ENCODE results near the gene COL18A1. TPM values are rescaled to one million over a fixed set of nuclear protein-coding genes. Genes with fewer than 3 reads are reported as not detected.

Gene COL18A1
- total RNA-seq, 1 donor from 2014 or later, result 9.5 TPM

GRCh38 chr21:45549626-45550463, 144.9 kb downstream of the COL18A1 start:
- Mint-ChIP-seq H3K4me1 (ENCODE audit: low read depth, unreplicated experiment) (peaks cover 11% of the 10 kb centered on the region), H3K36me3 (ENCODE audit: unreplicated experiment) (no peaks in the 10 kb centered on the region), H3K9me3 (ENCODE audit: unreplicated experiment) (peaks cover 9% of the 10 kb centered on the region), H3K27me3 (ENCODE audit: unreplicated experiment) (peaks cover 12% of the 10 kb centered on the region), H3K4me3 (ENCODE audit: unreplicated experiment) (no peak overlapping the region), H3K27ac (ENCODE audit: unreplicated experiment) (no peak overlapping the region)
- DNase-seq, result no peak
- TF ChIP-seq CTCF (IDR thresholded peaks at IDR 0.05; ENCODE audit: partially characterized antibody, unreplicated experiment), result no peak

- Mint-ChIP-seq H3K27me3 (ENCODE audit: unreplicated experiment) (peaks cover 8% of the 10 kb centered on the region), H3K4me3 (ENCODE audit: unreplicated experiment) (no peak overlapping the region), H3K27ac (ENCODE audit: unreplicated experiment) (no peak overlapping the region), H3K9me3 (ENCODE audit: unreplicated experiment) (peaks cover 9% of the 10 kb centered on the region), H3K4me1 (ENCODE audit: low read depth, unreplicated experiment) (peaks cover 11% of the 10 kb centered on the region), H3K36me3 (ENCODE audit: unreplicated experiment) (no peaks in the 10 kb centered on the region)
- no peak for DNase-seq
- no peak for TF ChIP-seq CTCF (IDR thresholded peaks at IDR 0.05; ENCODE audit: partially characterized antibody, unreplicated experiment)
Measured at GRCh38 chr21:45550522-45551210, 145.7 kb downstream of the COL18A1 start.

GRCh38 chr21:45551316-45551715, 146.4 kb downstream of the COL18A1 start:
- no peak for DNase-seq
- peaks cover 11% of the 10 kb centered on the region for H3K4me1 Mint-ChIP-seq (ENCODE audit: low read depth, unreplicated experiment)
- no peak overlapping the region for H3K27ac Mint-ChIP-seq (ENCODE audit: unreplicated experiment)
- H3K9me3 Mint-ChIP-seq (ENCODE audit: unreplicated experiment), result peaks cover 10% of the 10 kb centered on the region
- H3K27me3 Mint-ChIP-seq (ENCODE audit: unreplicated experiment), result peaks cover 6% of the 10 kb centered on the region
- no peak for TF ChIP-seq CTCF (IDR thresholded peaks at IDR 0.05; ENCODE audit: partially characterized antibody, unreplicated experiment)
- H3K36me3 Mint-ChIP-seq (ENCODE audit: unreplicated experiment), result no peaks in the 10 kb centered on the region
- peak overlapping the region; percentile 52 for H3K4me3 Mint-ChIP-seq (ENCODE audit: unreplicated experiment)

GRCh38 chr21:45551783-45552695, 147.1 kb downstream of the COL18A1 start:
- H3K4me1 Mint-ChIP-seq (ENCODE audit: low read depth, unreplicated experiment), result peaks cover 11% of the 10 kb centered on the region
- no peaks in the 10 kb centered on the region for H3K36me3 Mint-ChIP-seq (ENCODE audit: unreplicated experiment)
- H3K9me3 Mint-ChIP-seq (ENCODE audit: unreplicated experiment), result peaks cover 9% of the 10 kb centered on the region
- H3K27ac Mint-ChIP-seq (ENCODE audit: unreplicated experiment), result no peak overlapping the region
- no peak for TF ChIP-seq CTCF (IDR thresholded peaks at IDR 0.05; ENCODE audit: partially characterized antibody, unreplicated experiment)
- peak overlapping the region; percentile 52 for H3K4me3 Mint-ChIP-seq (ENCODE audit: unreplicated experiment)
- H3K27me3 Mint-ChIP-seq (ENCODE audit: unreplicated experiment), result peaks cover 6% of the 10 kb centered on the region
- DNase-seq, result no peak
